GM12872 (cell line): ENCODE data around the gene UBXN11.

Experiments
- TF ChIP-seq, protein P1 (sequence below): IDR thresholded peaks from 3 replicates; pipeline ENCODE4 v1.5.1; 2011; ENCODE audit warnings: low read depth, mild to moderate bottlenecking, low read length, moderate library complexity; ENCODE audit not compliant: insufficient read depth

Gene UBXN11

DNA sequence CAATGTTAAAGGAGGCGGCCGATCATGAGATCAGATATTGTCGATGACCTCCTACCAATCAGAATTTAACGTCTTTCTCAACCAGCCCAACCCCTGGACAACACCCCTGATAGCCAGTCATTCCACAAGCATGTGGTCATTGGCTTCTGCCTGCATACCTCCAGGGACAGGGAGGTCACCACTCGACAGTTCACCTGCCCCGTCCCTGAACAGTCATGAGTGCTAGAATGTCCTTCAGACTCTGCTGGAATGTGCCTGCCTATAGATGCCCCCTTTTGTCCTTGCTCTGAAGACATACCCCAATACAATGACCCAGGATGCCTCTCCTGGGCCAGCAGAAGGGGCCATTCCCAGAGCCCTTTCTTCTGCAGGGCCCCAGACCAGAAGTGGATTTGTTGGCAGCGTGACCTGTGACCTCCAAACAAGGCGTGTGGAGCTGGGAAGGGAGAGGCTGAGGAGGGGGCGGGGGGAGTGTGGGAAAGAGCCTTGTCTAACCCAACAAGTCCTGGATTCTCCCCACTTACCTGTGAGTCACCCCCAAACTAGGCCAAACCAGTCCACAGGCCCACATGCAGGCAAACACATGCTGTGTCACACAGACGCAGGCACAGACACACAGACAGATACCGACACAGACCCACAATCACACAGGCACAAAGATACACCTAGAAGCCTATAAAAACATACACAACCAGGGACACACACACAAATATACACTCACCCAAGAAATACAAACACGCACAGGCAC, 45.3 kb upstream of the UBXN11 start:
- TF ChIP-seq, protein P1, sequence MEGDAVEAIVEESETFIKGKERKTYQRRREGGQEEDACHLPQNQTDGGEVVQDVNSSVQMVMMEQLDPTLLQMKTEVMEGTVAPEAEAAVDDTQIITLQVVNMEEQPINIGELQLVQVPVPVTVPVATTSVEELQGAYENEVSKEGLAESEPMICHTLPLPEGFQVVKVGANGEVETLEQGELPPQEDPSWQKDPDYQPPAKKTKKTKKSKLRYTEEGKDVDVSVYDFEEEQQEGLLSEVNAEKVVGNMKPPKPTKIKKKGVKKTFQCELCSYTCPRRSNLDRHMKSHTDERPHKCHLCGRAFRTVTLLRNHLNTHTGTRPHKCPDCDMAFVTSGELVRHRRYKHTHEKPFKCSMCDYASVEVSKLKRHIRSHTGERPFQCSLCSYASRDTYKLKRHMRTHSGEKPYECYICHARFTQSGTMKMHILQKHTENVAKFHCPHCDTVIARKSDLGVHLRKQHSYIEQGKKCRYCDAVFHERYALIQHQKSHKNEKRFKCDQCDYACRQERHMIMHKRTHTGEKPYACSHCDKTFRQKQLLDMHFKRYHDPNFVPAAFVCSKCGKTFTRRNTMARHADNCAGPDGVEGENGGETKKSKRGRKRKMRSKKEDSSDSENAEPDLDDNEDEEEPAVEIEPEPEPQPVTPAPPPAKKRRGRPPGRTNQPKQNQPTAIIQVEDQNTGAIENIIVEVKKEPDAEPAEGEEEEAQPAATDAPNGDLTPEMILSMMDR, result no peak

DNA sequence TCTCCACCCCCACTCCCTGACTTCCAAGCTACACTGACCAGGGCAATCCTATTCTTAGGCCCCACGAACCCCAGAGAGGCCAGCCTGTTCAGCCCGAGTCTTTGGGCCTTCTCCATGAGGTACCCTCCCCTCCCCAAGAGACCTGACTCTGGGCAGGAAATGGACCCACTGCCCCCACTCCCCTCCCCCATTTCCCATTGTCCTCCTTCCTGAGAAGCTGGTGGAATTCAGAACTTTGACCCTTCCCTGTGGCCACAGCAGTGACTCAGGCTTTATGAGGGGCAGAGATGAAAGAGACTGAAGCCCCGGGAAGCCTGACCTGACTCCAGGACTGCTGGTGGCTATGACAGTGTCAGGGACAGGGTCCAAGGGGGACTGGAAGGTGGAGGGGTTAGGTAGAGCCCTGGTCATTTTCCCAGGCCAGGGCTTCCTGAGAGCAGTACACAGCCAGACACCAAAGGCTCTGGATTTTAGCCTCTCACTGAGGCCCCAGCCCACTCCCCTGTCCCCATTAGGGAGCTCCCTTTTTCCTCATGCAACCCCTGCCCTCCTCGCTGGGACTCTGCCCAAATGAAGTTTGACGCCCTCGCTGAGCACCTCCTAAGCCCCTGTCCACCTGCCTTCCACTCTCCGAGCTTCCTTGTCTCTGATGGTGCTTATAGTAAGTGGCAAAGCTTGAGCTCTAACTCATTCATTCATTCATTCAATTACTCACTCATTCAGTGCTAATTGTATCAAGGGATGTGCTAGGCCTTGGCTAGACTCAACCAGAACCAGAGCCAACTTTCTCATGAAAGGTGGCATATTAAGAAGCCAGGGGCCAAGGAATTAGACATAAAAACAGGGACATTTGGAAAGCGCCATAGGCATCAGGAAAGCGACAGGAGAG, 44.5 kb upstream of the UBXN11 start:
- TF ChIP-seq, protein P1, result no peak

DNA sequence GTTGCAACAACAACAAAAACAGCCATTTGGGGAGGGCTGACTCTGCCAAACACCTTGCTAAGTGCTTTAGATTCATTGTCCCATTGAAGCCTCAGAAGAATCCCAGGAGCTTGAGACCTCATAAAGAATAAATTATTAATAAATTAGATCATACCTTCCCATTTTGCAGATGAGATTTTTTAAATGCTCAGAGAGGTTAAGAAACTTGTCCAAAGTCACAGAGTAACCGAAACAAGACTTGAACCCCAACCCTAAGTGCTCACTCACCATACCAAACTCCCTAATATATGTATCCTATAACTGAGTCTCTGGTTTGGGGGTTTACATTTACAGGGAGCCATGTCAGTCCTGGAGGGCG, 43.9 kb upstream of the UBXN11 start:
- TF ChIP-seq, protein P1, result no peak

DNA sequence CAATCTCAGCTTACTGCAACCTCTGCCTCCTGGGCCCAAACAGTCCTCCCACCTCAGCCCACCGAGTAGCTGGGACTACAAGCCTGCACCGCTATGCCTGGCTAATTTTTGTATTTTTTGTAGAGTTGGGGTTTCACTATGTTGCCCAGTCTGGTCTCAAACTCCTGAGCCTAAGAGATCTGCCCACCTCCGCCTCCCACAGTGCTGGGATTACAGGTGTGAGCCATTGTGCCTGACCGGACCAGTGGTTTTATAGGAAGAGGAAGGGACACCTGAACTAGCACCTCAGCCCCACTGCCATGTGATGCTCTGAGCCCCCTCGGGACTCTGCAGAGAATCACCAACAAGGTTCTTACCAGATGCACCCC, 43.4 kb upstream of the UBXN11 start:
- TF ChIP-seq, protein P1, result no peak

DNA sequence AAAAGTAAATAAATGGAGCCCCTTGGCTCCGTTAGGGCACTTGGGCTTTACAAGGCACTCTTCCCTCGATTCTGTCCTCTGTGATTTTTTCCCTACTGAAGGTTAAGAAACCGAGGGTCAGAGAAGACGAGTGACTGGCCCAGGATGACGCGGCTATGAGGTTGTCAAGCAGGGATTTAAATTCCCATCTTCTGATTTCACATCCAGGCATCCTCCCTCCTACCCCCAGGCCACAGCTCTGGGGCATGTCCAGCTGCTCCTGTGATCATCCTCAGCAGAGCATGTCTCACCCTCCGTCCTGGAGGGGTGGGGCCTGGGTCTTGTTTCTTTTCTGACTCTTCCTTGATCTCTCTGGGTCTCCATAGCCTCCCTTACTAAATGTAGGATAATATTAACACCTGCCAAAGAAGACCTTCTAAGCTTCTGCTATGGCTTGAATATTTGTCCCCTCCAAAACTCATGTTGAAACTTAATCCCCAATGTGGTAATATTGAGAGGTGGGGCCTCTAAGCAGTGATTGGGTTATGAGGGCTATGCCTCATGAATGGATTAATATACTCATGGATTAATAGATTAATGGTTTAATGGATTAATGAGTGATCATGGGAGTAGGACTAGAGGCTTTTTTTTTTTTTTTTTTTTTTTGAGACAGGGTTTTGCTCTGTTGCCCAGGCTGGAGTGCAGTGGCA, 42.9 kb upstream of the UBXN11 start:
- TF ChIP-seq, protein P1, result no peak

DNA sequence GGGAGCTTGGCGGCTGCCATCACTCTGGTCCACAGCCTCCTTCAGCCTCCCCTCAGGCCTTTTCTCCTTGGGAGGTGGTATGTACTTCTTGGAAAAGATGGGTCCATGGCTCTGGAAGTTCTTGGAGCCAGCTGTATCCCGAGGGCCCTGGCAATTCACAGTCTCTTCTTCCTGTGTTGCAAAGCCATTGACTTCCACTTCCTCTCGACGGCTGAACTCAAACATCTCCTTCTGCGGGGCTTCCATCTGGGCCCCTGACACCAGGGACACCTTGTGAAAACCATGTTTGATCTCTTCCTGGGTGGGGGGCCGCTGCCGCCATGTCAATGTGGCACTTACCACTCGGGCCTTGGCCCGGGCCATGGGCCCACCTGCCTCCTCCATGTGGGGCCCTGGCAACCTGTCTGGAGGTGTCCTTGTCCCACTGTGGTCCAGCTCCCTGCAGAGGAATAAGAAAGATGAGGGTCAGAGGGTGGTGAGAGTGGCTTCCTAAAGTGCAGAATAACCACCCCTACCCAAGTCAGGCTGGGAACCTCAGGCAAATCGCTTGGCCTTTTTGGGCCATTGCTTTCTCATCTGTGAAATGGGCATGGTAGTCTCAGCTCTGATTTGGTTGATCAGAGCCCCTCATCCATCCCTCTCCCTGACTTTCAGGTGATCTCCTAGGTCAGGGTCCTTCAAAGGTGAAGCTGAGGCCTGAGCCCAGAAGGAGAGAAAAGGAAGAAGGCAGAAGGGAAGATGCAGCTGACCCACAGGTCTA, 40.0 kb upstream of the UBXN11 start:
- TF ChIP-seq, protein P1, result no peak
